ENCODE data around the gene CRELD1. TPM values are rescaled to one million over a fixed set of nuclear protein-coding genes. Genes with fewer than 3 reads are reported as not detected.

Gene CRELD1
- total RNA-seq, 2 donors from 2014 or later = 18.8 to 25.3 TPM

GRCh38 chr3:9945358-9945757 lies 11.7 kb downstream of the CRELD1 start:
- Mint-ChIP-seq H3K9me3 (no peaks in the 10 kb centered on the region), H3K4me3 (peak overlapping the region in 1 of 2 donors; percentile 44), H3K36me3 (ENCODE audit: insufficient read depth in 2 of 2) (peaks cover 2% of the 10 kb centered on the region in 2 donors), H3K4me1 (ENCODE audit: low read depth) (peaks cover 8% of the 10 kb centered on the region), H3K27me3 (ENCODE audit: low read depth) (no peaks in the 10 kb centered on the region), H3K27ac (no peak overlapping the region)
- no peak for ATAC-seq (replicated peaks in 1 of 2)
- DNase-seq = no peak

DNA sequence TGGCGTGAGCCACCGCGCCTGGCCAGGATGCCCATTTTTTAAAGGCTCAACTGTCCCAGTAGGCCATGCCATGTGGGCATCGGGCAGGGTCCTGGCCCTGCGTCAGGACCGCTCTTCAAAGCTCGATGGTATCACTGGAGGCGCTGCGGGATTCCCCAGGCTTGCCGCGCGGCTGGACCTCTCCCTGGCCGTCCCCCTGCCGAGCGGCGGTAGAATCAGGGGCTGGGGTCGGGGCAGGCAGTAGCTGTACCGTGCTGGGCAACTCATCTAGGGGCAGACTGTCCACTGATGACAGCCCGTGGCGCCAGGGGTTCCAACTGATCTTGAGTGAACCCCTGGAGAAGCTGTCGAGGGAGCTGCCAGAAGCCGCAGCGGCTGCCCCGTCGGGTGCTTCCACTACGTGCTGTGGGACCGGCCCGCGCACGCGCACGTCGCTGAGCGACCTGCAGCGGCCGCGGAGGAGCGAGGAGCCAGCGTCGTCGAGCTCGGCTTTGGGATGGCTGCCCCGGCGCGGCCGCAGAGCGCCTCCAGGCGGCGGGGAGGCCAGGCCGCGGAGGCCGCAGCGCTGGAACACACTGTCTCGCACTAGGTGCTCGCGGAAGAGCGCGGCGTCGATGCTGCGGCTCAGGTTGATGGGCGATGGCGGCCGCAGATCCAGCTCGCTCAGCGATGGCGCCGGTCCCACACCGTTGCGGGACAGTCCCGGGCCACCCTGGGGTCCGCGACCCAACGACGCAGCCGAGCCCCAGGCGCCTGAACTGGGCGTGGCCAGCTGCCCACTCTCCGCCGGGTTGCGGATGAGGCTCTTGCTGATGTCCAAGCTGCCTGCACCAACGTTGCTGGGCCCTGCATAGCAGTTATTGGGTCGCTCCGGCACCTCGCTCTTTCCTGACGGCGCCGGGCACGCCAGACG lies 12.7 kb downstream of the CRELD1 start:
- Mint-ChIP-seq H3K36me3 (ENCODE audit: insufficient read depth in 2 of 2) (peaks cover 0 to 4% of the 10 kb centered on the region in 2 donors), H3K9me3 (no peaks in the 10 kb centered on the region), H3K27ac (peak overlapping the region; percentile 85), H3K4me3 (peak overlapping the region; percentile 84 to 87), H3K4me1 (ENCODE audit: low read depth) (peaks cover 18% of the 10 kb centered on the region), H3K27me3 (ENCODE audit: low read depth) (no peaks in the 10 kb centered on the region)
- DNase-seq (peak; percentile 82 to 86), ATAC-seq (replicated peaks in 1 of 2) (peak; percentile 83 to 91)

DNA sequence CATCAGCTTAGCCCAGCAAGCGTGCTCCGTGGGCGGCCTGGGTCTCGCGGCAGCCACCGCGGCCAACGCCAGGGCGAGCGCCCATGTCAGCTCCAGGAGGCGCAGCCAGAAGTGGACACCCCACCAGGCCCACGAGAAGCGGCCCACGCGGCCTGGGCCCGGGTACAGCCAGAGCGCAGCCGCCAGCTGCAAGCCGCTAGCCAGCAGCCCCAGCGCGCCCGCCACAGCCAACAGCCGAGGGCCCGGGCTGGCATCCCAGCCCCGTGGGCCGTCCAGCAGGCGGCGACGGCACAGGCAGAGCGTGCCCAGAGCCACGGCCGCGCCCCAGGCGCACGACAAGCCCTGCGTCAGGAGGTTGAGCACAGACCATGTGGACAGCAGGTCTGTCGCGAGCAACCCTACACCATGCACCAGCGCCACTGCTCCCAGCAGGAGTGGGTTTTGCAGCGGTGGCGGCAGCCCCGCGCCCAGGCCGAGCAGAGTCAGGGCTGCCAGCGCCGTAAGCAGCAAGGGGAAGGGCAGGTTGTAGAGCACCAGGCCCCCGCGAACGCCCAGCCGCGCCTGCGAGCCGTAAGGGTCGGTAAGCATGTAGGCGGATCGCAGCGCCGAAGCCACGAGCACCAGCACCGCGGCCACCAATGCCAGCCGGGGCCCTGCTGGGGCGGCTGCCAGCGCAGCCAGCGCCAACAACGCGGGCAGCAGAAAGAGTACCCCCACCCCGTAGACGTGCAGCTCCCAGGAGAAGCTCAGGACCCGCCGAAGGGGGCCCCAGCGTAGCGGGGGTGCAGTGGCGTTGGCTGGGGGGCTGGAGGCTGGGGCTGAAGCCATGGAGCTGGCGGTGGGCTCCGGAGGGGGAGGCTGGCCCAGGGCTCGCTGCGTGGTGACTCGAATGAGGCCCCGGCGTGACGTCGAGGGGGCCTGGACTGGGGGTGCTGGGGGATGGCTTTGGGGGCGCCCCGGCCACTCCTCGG lies 13.7 kb downstream of the CRELD1 start:
- H3K36me3 Mint-ChIP-seq (ENCODE audit: insufficient read depth in 2 of 2) = peaks cover 0 to 4% of the 10 kb centered on the region in 2 donors
- no peaks in the 10 kb centered on the region for H3K9me3 Mint-ChIP-seq
- no peak overlapping the region for H3K4me3 Mint-ChIP-seq
- no peak overlapping the region for H3K27ac Mint-ChIP-seq
- H3K27me3 Mint-ChIP-seq (ENCODE audit: low read depth) = no peaks in the 10 kb centered on the region
- ATAC-seq (replicated peaks in 1 of 2) (no peak), DNase-seq (no peak)
- H3K4me1 Mint-ChIP-seq (ENCODE audit: low read depth) = peaks cover 22% of the 10 kb centered on the region

DNA sequence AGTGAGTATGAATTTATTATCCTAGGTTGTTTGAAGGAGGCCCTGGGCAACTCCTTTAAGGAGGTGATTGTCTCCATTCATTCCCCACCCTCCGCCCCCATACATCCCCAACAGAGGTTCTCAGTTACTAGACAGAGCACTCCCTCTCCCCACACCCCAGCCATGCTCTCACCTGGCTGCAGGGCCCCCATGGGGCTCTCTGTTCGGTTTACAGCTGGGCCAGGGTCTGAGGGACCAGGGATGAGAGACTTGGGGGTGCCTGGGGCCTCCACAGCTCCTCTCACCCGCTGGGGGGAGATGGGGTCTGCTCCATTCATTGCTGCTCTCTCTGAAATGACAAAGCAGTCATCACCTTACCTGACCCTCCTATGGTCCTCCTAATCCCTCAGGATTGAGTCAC lies 15.0 kb downstream of the CRELD1 start:
- H3K27ac Mint-ChIP-seq = no peak overlapping the region
- DNase-seq (no peak), ATAC-seq (replicated peaks in 1 of 2) (no peak)
- no peak overlapping the region for H3K4me3 Mint-ChIP-seq
- H3K4me1 Mint-ChIP-seq (ENCODE audit: low read depth) = peaks cover 22% of the 10 kb centered on the region
- H3K36me3 Mint-ChIP-seq (ENCODE audit: insufficient read depth in 2 of 2) = peaks cover 0 to 5% of the 10 kb centered on the region in 2 donors
- no peaks in the 10 kb centered on the region for H3K9me3 Mint-ChIP-seq
- no peaks in the 10 kb centered on the region for H3K27me3 Mint-ChIP-seq (ENCODE audit: low read depth)

DNA sequence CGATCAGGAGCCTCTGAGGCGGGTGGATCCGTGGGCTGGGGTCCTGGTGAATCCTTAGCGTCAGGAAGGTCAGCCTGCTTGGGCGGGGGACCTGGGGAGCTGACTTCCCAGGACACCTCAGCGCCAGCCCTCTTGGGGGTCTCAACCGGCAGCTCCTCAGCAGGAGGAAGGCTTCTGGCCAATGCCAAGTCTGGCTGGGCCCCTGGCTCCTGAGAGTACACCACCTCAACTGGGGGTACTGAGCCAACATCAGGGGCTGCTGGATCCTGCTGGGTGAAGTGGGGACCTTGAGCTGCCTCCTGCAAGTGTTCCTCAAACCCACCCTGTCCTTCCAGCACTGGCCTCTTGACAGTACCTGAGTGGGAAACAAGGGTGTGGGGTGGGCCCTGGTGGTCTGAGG lies 15.5 kb downstream of the CRELD1 start:
- no peak overlapping the region for H3K27ac Mint-ChIP-seq
- DNase-seq = no peak
- H3K27me3 Mint-ChIP-seq (ENCODE audit: low read depth) = no peaks in the 10 kb centered on the region
- H3K4me3 Mint-ChIP-seq = no peak overlapping the region
- ATAC-seq (replicated peaks in 1 of 2) = no peak
- peaks cover 0 to 5% of the 10 kb centered on the region in 2 donors for H3K36me3 Mint-ChIP-seq (ENCODE audit: insufficient read depth in 2 of 2)
- H3K9me3 Mint-ChIP-seq = no peaks in the 10 kb centered on the region
- peaks cover 22% of the 10 kb centered on the region for H3K4me1 Mint-ChIP-seq (ENCODE audit: low read depth)

DNA sequence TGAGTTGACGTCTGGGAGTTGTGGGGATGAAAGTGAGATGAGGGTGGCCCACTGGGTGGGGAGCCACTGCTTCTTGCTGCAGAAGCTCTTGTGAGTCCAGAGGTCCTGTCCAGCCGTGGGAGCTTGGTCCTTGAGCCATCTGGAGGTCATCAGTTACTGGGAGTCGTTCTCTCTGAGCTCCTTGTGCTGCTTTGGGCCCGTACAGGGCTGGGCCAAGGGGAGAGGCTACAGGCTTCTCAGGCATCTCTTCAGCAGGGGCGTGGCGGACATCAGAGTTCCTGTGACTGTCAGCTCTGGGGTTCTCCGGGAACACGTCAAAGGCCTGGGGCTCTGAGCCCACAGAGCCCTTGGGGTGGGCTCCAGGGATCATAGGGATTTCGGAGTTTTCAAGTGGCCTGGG lies 16.0 kb downstream of the CRELD1 start:
- no peak overlapping the region for H3K27ac Mint-ChIP-seq
- H3K4me1 Mint-ChIP-seq (ENCODE audit: low read depth) = peaks cover 22% of the 10 kb centered on the region
- H3K36me3 Mint-ChIP-seq (ENCODE audit: insufficient read depth in 2 of 2) = peaks cover 0 to 5% of the 10 kb centered on the region in 2 donors
- no peak overlapping the region for H3K4me3 Mint-ChIP-seq
- no peak for DNase-seq
- H3K27me3 Mint-ChIP-seq (ENCODE audit: low read depth) = no peaks in the 10 kb centered on the region
- H3K9me3 Mint-ChIP-seq = no peaks in the 10 kb centered on the region
- ATAC-seq (replicated peaks in 1 of 2) = no peak

GRCh38 chr3:9951126-9951525 lies 17.5 kb downstream of the CRELD1 start:
- DNase-seq (peak; percentile 33 to 40), ATAC-seq (replicated peaks in 1 of 2) (peak; percentile 10 to 23)
- Mint-ChIP-seq H3K27ac (peak overlapping the region; percentile 74), H3K36me3 (ENCODE audit: insufficient read depth in 2 of 2) (peaks cover 0 to 4% of the 10 kb centered on the region in 2 donors), H3K4me1 (ENCODE audit: low read depth) (peaks cover 19% of the 10 kb centered on the region), H3K4me3 (peak overlapping the region; percentile 92 to 94), H3K9me3 (no peaks in the 10 kb centered on the region), H3K27me3 (ENCODE audit: low read depth) (no peaks in the 10 kb centered on the region)

GRCh38 chr3:9951598-9951961 lies 17.9 kb downstream of the CRELD1 start:
- DNase-seq (no peak), ATAC-seq (replicated peaks in 1 of 2) (peak; percentile 31 to 37)
- H3K27me3 Mint-ChIP-seq (ENCODE audit: low read depth) = no peaks in the 10 kb centered on the region
- peaks cover 0 to 3% of the 10 kb centered on the region in 2 donors for H3K36me3 Mint-ChIP-seq (ENCODE audit: insufficient read depth in 2 of 2)
- H3K9me3 Mint-ChIP-seq = no peaks in the 10 kb centered on the region
- peak overlapping the region; percentile 74 for H3K27ac Mint-ChIP-seq
- peaks cover 17% of the 10 kb centered on the region for H3K4me1 Mint-ChIP-seq (ENCODE audit: low read depth)
- H3K4me3 Mint-ChIP-seq = peak overlapping the region; percentile 92 to 94

GRCh38 chr3:9951962-9952805 lies 18.6 kb downstream of the CRELD1 start, which contains the start of gene PRRT3:
TSS of gene PRRT3 (minus strand) at chr3:9952408. CDS start at chr3:9950115, 2,293 bp downstream.
- Mint-ChIP-seq H3K36me3 (ENCODE audit: insufficient read depth in 2 of 2) (peaks cover 0 to 3% of the 10 kb centered on the region in 2 donors), H3K27ac (peak within 1 kb of the TSS; percentile 74), H3K9me3 (no peaks in the 10 kb centered on the region), H3K4me1 (ENCODE audit: low read depth) (peaks cover 17% of the 10 kb centered on the region), H3K27me3 (ENCODE audit: low read depth) (no peaks in the 10 kb centered on the region), H3K4me3 (peak within 1 kb of the TSS; percentile 92 to 94)
- DNase-seq (peak; percentile 72 to 76), ATAC-seq (replicated peaks in 1 of 2) (peak; percentile 86 to 87)

- no peaks in the 10 kb centered on the region for H3K27me3 Mint-ChIP-seq (ENCODE audit: low read depth)
- H3K9me3 Mint-ChIP-seq = no peaks in the 10 kb centered on the region
- peaks cover 0 to 3% of the 10 kb centered on the region in 2 donors for H3K36me3 Mint-ChIP-seq (ENCODE audit: insufficient read depth in 2 of 2)
- no peak overlapping the region for H3K27ac Mint-ChIP-seq
- DNase-seq (no peak), ATAC-seq (replicated peaks in 1 of 2) (no peak)
- H3K4me3 Mint-ChIP-seq = no peak overlapping the region
- H3K4me1 Mint-ChIP-seq (ENCODE audit: low read depth) = peaks cover 17% of the 10 kb centered on the region
These were observed 21.5 kb downstream of the CRELD1 start for GRCh38 chr3:9955067-9955502.

DNA sequence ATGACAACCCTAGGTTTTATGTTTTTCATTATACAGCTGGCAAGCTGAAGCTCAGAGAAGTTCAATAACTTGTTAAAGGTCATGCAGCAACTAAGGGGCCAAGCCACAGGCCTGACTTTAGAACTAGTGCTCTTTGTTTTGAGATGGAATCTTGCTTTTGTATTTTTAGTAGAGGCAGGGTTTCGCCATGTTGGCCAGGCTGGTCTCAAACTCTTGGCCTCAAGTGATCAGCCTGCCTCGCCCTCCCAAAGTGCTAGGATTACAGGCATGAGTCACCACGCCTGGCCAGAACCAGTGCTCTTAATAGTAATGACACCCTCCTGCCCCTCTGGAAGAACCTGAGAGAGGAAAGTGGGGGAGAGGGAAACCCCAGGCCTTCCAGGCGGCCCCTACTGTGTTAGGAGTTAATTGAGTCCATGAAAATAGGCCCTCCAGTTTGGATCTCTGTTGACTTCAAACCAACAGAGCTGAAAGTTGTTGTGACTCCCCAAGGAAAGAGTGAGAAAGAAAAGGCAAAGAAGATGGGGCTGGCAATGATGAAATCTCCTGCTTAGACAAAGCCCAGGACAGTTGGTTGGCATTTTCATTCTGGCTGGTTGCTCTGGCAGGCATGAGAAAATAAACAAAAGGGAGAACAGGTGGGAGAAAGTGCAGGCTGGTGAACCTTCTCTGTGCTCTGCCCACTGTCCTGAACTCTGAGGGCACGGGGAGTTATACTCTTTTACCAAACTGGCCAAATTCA lies 22.1 kb downstream of the CRELD1 start:
- no peak overlapping the region for H3K4me3 Mint-ChIP-seq
- H3K4me1 Mint-ChIP-seq (ENCODE audit: low read depth) = peaks cover 10% of the 10 kb centered on the region
- no peaks in the 10 kb centered on the region for H3K9me3 Mint-ChIP-seq
- ATAC-seq (replicated peaks in 1 of 2) (no peak), DNase-seq (no peak)
- H3K36me3 Mint-ChIP-seq (ENCODE audit: insufficient read depth in 2 of 2) = peaks cover 0 to 3% of the 10 kb centered on the region in 2 donors
- H3K27ac Mint-ChIP-seq = peak overlapping the region; percentile 20
- H3K27me3 Mint-ChIP-seq (ENCODE audit: low read depth) = no peaks in the 10 kb centered on the region

- Mint-ChIP-seq H3K4me3 (no peak overlapping the region), H3K27ac (no peak overlapping the region), H3K9me3 (no peaks in the 10 kb centered on the region), H3K27me3 (ENCODE audit: low read depth) (no peaks in the 10 kb centered on the region), H3K36me3 (ENCODE audit: insufficient read depth in 2 of 2) (peaks cover 0 to 1% of the 10 kb centered on the region in 2 donors), H3K4me1 (ENCODE audit: low read depth) (no peaks in the 10 kb centered on the region)
- ATAC-seq (replicated peaks in 1 of 2) = no peak
- no peak for DNase-seq
These were observed 23.6 kb downstream of the CRELD1 start for GRCh38 chr3:9957214-9957613.

All from activated T-cell treated with anti-CD3 and anti-CD28 coated beads, Interleukin-2, amount 50 U/mL, for 72 hours (primary cell).